ENCODE measurements around the gene CEND1. TPM values are rescaled to one million over a fixed set of nuclear protein-coding genes. Genes with fewer than 3 reads are reported as not detected.

The CEND1 gene
- total and polyA plus RNA-seq, 2 of the 13 experiments (the other 11 are each of a cell fraction or from before 2014, with no cell fraction given) = not detected

DNA sequence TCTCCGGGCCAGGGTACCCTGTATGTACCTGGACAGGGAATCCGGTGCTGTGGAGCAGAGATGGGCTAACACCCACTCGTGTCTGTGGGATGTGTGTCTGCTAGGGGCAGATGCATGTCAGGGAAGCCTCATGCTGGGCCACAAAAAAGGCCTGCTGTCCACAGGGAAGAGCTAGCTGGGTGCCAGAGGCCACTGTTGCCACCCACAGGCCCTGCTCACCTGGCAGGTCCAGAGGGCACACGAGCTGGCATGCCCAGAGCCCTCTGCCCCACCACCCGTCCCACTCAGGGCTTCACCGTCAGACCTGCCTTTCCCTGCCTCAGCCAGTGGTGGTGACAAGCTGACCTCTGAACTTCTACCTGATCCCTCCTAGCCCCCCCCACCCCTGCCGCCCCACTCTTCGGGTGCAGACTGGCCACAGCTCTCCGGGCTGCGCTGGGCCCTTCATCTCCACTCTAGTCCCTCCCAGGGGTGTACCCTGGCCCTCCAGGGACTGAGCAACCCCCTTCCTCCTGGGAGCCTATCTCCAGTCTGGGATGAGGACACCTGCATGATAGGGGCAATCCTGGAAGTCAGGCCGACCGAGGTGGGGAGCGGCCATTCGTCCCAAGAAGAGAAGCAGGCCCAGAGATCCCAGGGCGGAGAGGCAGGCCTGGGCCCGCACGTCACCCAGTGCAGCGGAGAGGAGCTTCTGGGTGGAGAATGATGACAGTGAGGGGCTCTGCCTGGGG lies 6.8 kb upstream of the CEND1 start (continued):
- 0 out of 2 replicates have a peak, but pooled peaks have one; percentile 2 for TF ChIP-seq ZNF747 (CRISPR knock-in tag; IDR thresholded peaks at IDR 0.05; ENCODE audit: borderline replicate concordance)
- no peak for TF ChIP-seq POLR2AphosphoS5 (IDR thresholded peaks at IDR 0.05; ENCODE audit: low read depth, low read length)
- TF ChIP-seq, protein P1, sequence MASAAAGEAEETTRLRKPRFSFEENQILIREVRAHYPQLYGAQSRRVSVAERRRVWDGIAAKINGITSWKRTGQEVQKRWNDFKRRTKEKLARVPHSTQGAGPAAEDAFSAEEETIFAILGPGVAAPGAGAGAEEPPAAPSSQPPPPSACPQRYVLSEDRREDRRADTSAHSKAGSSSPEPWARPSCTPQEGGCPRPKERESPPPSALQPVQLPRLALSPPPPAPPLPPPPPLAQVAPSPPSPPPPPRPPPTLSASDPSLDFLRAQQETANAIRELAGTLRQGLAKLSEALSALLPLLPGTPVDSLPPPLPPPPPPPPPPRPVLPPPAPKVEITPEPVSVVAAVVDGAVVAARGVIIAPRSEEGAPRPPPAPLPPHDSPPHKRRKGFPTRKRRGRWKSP (CRISPR knock-in tag; IDR thresholded peaks at IDR 0.05) = no peak
- TF ChIP-seq ZNF460 (CRISPR knock-in tag; IDR thresholded peaks at IDR 0.05; ENCODE audit: borderline replicate concordance) = no peak
- TF ChIP-seq, protein P2, sequence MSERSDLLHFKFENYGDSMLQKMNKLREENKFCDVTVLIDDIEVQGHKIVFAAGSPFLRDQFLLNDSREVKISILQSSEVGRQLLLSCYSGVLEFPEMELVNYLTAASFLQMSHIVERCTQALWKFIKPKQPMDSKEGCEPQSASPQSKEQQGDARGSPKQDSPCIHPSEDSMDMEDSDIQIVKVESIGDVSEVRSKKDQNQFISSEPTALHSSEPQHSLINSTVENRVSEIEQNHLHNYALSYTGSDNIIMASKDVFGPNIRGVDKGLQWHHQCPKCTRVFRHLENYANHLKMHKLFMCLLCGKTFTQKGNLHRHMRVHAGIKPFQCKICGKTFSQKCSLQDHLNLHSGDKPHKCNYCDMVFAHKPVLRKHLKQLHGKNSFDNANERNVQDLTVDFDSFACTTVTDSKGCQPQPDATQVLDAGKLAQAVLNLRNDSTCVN (CRISPR knock-in tag; IDR thresholded peaks at IDR 0.05; ENCODE audit: borderline replicate concordance) = 0 out of 2 replicates have a peak, but pooled peaks have one; percentile 17
- TF ChIP-seq HNRNPK (IDR thresholded peaks at IDR 0.05; ENCODE audit: low read depth, low read length, poor library complexity, severe bottlenecking) = no peak
- TF ChIP-seq, protein P3, sequence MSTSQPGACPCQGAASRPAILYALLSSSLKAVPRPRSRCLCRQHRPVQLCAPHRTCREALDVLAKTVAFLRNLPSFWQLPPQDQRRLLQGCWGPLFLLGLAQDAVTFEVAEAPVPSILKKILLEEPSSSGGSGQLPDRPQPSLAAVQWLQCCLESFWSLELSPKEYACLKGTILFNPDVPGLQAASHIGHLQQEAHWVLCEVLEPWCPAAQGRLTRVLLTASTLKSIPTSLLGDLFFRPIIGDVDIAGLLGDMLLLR (CRISPR knock-in tag; IDR thresholded peaks at IDR 0.05) = peak; percentile 34; the same call in 1 of the 2 replicates
- TF ChIP-seq NPAS2 (CRISPR knock-in tag; IDR thresholded peaks at IDR 0.05; ENCODE audit: borderline replicate concordance) = no peak; the same call in 1 of the 2 replicates
- TF ChIP-seq ZNF234 (CRISPR knock-in tag; conservative IDR thresholded peaks at IDR 0.05) = no peak
- no peak for TF ChIP-seq SRSF9 (IDR thresholded peaks at IDR 0.05; ENCODE audit: borderline replicate concordance, insufficient read depth, low read depth, low read length, poor library complexity, severe bottlenecking)
- peak; percentile 31 for TF ChIP-seq MTA1 (CRISPR knock-in tag; IDR thresholded peaks at IDR 0.05; ENCODE audit: borderline replicate concordance)
- TF ChIP-seq ZKSCAN8 (CRISPR knock-in tag; IDR thresholded peaks at IDR 0.05; ENCODE audit: borderline replicate concordance) = no peak
- TF ChIP-seq, protein P4, sequence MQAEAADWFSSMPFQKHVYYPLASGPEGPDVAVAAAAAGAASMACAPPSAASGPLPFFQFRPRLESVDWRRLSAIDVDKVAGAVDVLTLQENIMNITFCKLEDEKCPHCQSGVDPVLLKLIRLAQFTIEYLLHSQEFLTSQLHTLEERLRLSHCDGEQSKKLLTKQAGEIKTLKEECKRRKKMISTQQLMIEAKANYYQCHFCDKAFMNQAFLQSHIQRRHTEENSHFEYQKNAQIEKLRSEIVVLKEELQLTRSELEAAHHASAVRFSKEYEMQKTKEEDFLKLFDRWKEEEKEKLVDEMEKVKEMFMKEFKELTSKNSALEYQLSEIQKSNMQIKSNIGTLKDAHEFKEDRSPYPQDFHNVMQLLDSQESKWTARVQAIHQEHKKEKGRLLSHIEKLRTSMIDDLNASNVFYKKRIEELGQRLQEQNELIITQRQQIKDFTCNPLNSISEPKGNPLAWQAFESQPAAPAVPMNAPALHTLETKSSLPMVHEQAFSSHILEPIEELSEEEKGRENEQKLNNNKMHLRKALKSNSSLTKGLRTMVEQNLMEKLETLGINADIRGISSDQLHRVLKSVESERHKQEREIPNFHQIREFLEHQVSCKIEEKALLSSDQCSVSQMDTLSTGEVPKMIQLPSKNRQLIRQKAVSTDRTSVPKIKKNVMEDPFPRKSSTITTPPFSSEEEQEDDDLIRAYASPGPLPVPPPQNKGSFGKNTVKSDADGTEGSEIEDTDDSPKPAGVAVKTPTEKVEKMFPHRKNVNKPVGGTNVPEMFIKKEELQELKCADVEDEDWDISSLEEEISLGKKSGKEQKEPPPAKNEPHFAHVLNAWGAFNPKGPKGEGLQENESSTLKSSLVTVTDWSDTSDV (CRISPR knock-in tag; IDR thresholded peaks at IDR 0.05) = no peak
- TF ChIP-seq NKX3-1 (CRISPR knock-in tag; IDR thresholded peaks at IDR 0.05) = no peak
- no peak for TF ChIP-seq ZNF225 (CRISPR knock-in tag; IDR thresholded peaks at IDR 0.05)
- no peak for TF ChIP-seq MBNL3 (CRISPR knock-in tag; conservative IDR thresholded peaks at IDR 0.05)
- peak; percentile 33; the same call in 1 of the 2 replicates for TF ChIP-seq ESRRA (CRISPR knock-in tag; IDR thresholded peaks at IDR 0.05; ENCODE audit: low read depth)
- TF ChIP-seq ZNF883 (CRISPR knock-in tag; IDR thresholded peaks at IDR 0.05; ENCODE audit: not compliant biosample characterization) = no peak
- no peak for TF ChIP-seq ZNF678 (CRISPR knock-in tag; IDR thresholded peaks at IDR 0.05)
- no peak for TF ChIP-seq MIER3 (CRISPR knock-in tag; IDR thresholded peaks at IDR 0.05; ENCODE audit: borderline replicate concordance)
- TF ChIP-seq, protein P5, sequence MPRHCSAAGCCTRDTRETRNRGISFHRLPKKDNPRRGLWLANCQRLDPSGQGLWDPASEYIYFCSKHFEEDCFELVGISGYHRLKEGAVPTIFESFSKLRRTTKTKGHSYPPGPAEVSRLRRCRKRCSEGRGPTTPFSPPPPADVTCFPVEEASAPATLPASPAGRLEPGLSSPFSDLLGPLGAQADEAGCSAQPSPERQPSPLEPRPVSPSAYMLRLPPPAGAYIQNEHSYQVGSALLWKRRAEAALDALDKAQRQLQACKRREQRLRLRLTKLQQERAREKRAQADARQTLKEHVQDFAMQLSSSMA (CRISPR knock-in tag; IDR thresholded peaks at IDR 0.05) = 0 out of 2 replicates have a peak, but pooled peaks have one; percentile 14

Data from HepG2 (cell line).